GM19395 (cell line): ENCODE results near the gene HAS3.

Experiments
- ATAC-seq: cut with Tn5 transposase; IDR thresholded peaks from one replicate; pipeline ENCODE4 v1.9.1; 2021; ENCODE audit warnings: mild to moderate bottlenecking, moderate library complexity; ENCODE audit not compliant: unreplicated experiment

The HAS3 gene

GRCh38 chr16:69089091-69089910 is 16.2 kb upstream of the HAS3 start:
- no peak for ATAC-seq

GRCh38 chr16:69093974-69094373 is 11.5 kb upstream of the HAS3 start:
- ATAC-seq, result no peak

- no peak for ATAC-seq
Measured at GRCh38 chr16:69094501-69094900, 11.0 kb upstream of the HAS3 start.

GRCh38 chr16:69095193-69095592 is 10.3 kb upstream of the HAS3 start:
- no peak for ATAC-seq

- no peak for ATAC-seq
Measured at GRCh38 chr16:69100071-69100691, 5.3 kb upstream of the HAS3 start.

GRCh38 chr16:69106491-69107315 is 1.2 kb downstream of the HAS3 start:
- no peak for ATAC-seq

GRCh38 chr16:69107316-69107962 is 2.0 kb downstream of the HAS3 start:
- no peak for ATAC-seq

- no peak for ATAC-seq
Measured at GRCh38 chr16:69108064-69108904, 2.8 kb downstream of the HAS3 start.

- ATAC-seq, result no peak
Measured at GRCh38 chr16:69108905-69109252, 3.4 kb downstream of the HAS3 start.

GRCh38 chr16:69109486-69110270 is 4.2 kb downstream of the HAS3 start:
- no peak for ATAC-seq

- no peak for ATAC-seq
Measured at GRCh38 chr16:69110406-69110805, 5.0 kb downstream of the HAS3 start.

- no peak for ATAC-seq
Measured at GRCh38 chr16:69111216-69111875, 5.9 kb downstream of the HAS3 start.

GRCh38 chr16:69111876-69112230 is 6.4 kb downstream of the HAS3 start:
- no peak for ATAC-seq

GRCh38 chr16:69112285-69113129 is 7.1 kb downstream of the HAS3 start:
- no peak for ATAC-seq

GRCh38 chr16:69113216-69113615 is 7.8 kb downstream of the HAS3 start:
- no peak for ATAC-seq

GRCh38 chr16:69114346-69114975 is 9.0 kb downstream of the HAS3 start:
- no peak for ATAC-seq

- ATAC-seq, result no peak
Measured at GRCh38 chr16:69114976-69115355, 9.5 kb downstream of the HAS3 start.

GRCh38 chr16:69115361-69115760 is 9.9 kb downstream of the HAS3 start:
- ATAC-seq, result no peak
